SK-N-MC (cell line): ENCODE measurements around the gene LELP1.
"Not testable (repeated sequence)": the region's sequence is repeated elsewhere in the genome, so short reads cannot be mapped to it uniquely, and the experiment has no call there.

Experiments used
- DNase-seq: peaks from one replicate; pipeline ENCODE4 v3.0.0-alpha.2; 2011; ENCODE audit warnings: low read depth, low spot score
- H3K27ac ChIP-seq: fragments of 200-600 bp; sonication (generic); 2 replicates; pipeline ENCODE4 v1.5.1; 2016; ENCODE audit warnings: mixed run types
- H3K36me3 ChIP-seq: fragments of 200-600 bp; sonication (generic); 2 replicates; pipeline ENCODE4 v1.6.1; 2017; ENCODE audit warnings: antibody characterized with exemption, low read length, mixed read lengths; ENCODE audit not compliant: insufficient read depth
- H3K4me3 ChIP-seq: fragments of 200-600 bp; sonication (generic); 2 replicates; pipeline ENCODE4 v1.5.1; 2016
- H3K9ac ChIP-seq: fragments of 200-600 bp; sonication (generic); 2 replicates; pipeline ENCODE4 v1.8.0; 2017; ENCODE audit warnings: mixed run types, mixed read lengths; ENCODE audit not compliant: insufficient read length
- H3K9me3 ChIP-seq: fragments of 200-600 bp; sonication (generic); 2 replicates; pipeline ENCODE4 v1.6.1; 2017; ENCODE audit warnings: low read depth, mild to moderate bottlenecking, antibody characterized with exemption, low read length, moderate library complexity, mixed read lengths
- EZH2 ChIP-seq: fragments of 200-600 bp; sonication (generic); IDR thresholded peaks from one replicate; pipeline ENCODE4 v1.6.1; 2017; ENCODE audit warnings: antibody characterized with exemption
- FOXP2 ChIP-seq: optimal IDR thresholded peaks from 2 replicates; pipeline ENCODE3; 2011; ENCODE audit warnings: mild to moderate bottlenecking, moderate library complexity; ENCODE audit not compliant: insufficient read depth; ENCODE audit errors: extremely low read length, control extremely low read depth
- POLR2AphosphoS5 ChIP-seq: IDR thresholded peaks from 2 replicates; pipeline ENCODE4 v1.6.1; 2012; ENCODE audit warnings: mild to moderate bottlenecking, low read depth, low read length, borderline replicate concordance

LELP1 gene

GRCh38 chr1:153217744-153218416, 14.7 kb downstream of the LELP1 start:
- no peak overlapping the region for H3K4me3 ChIP-seq
- no peaks in the 10 kb centered on the region for H3K36me3 ChIP-seq
- H3K9me3 ChIP-seq, result no peaks in the 10 kb centered on the region
- no peak for DNase-seq
- TF ChIP-seq FOXP2, result no peak
- TF ChIP-seq POLR2AphosphoS5, result no peak
- H3K9ac ChIP-seq, result no peak overlapping the region
- no peak overlapping the region for H3K27ac ChIP-seq

GRCh38 chr1:153220606-153221303, 17.5 kb downstream of the LELP1 start:
- Histone ChIP-seq H3K36me3 (no peaks in the 10 kb centered on the region), H3K4me3 (no peak overlapping the region), H3K27ac (no peak overlapping the region), H3K9ac (no peak overlapping the region), H3K9me3 (no peaks in the 10 kb centered on the region)
- TF ChIP-seq FOXP2, result no peak
- TF ChIP-seq POLR2AphosphoS5, result no peak
- no peak for TF ChIP-seq EZH2
- no peak for DNase-seq

GRCh38 chr1:153223040-153223891, 20.0 kb downstream of the LELP1 start:
- not testable (repeated sequence) for H3K36me3 ChIP-seq, H3K27ac ChIP-seq, H3K4me3 ChIP-seq, H3K9me3 ChIP-seq, H3K9ac ChIP-seq, DNase-seq

GRCh38 chr1:153227810-153228209, 24.6 kb downstream of the LELP1 start:
- no peak for TF ChIP-seq POLR2AphosphoS5

GRCh38 chr1:153228491-153228890, 25.3 kb downstream of the LELP1 start:
- H3K9me3 ChIP-seq, result no peaks in the 10 kb centered on the region
- no peak for TF ChIP-seq FOXP2
- no peak for TF ChIP-seq POLR2AphosphoS5
- no peak for TF ChIP-seq EZH2
- no peak for DNase-seq
- H3K27ac ChIP-seq, result no peak overlapping the region
- H3K36me3 ChIP-seq, result no peaks in the 10 kb centered on the region
- no peak overlapping the region for H3K4me3 ChIP-seq
- no peak overlapping the region for H3K9ac ChIP-seq

More at GRCh38 chr1:153227810-153228209, 24.6 kb downstream of the LELP1 start:
- H3K36me3 ChIP-seq, result no peaks in the 10 kb centered on the region
- no peak for DNase-seq
- H3K9ac ChIP-seq, result no peak overlapping the region
- H3K9me3 ChIP-seq, result no peaks in the 10 kb centered on the region
- no peak overlapping the region for H3K27ac ChIP-seq
- no peak overlapping the region for H3K4me3 ChIP-seq

GRCh38 chr1:153229076-153229829, 26.0 kb downstream of the LELP1 start:
- not testable (repeated sequence) for H3K27ac ChIP-seq, H3K4me3 ChIP-seq, H3K36me3 ChIP-seq, H3K9ac ChIP-seq, DNase-seq, H3K9me3 ChIP-seq

- H3K36me3 ChIP-seq, result no peaks in the 10 kb centered on the region
- H3K27ac ChIP-seq, result no peak overlapping the region
- no peak for DNase-seq
- H3K9ac ChIP-seq, result no peak overlapping the region
- no peaks in the 10 kb centered on the region for H3K9me3 ChIP-seq
- H3K4me3 ChIP-seq, result no peak overlapping the region
- TF ChIP-seq FOXP2 (no peak), EZH2 (no peak), POLR2AphosphoS5 (no peak)
Measured at GRCh38 chr1:153231363-153231762, 28.1 kb downstream of the LELP1 start.

GRCh38 chr1:153231785-153232184, 28.6 kb downstream of the LELP1 start:
- H3K36me3 ChIP-seq, result no peaks in the 10 kb centered on the region
- H3K9me3 ChIP-seq, result no peaks in the 10 kb centered on the region
- H3K4me3 ChIP-seq, result no peak overlapping the region
- H3K27ac ChIP-seq, result no peak overlapping the region
- no peak for DNase-seq
- H3K9ac ChIP-seq, result no peak overlapping the region
- no peak for TF ChIP-seq POLR2AphosphoS5
- TF ChIP-seq EZH2, result no peak
- no peak for TF ChIP-seq FOXP2
